Panc1 (cell line): ENCODE results near the gene C1orf56. TPM values are rescaled to one million over a fixed set of nuclear protein-coding genes. Genes with fewer than 3 reads are reported as not detected.

Source experiments
- ATAC-seq: fragments of 200-7000 bp; cut with Tn5 transposase; 2 replicates; pipeline ENCODE4 v1.9.1; 2020; ENCODE audit warnings: mild to moderate bottlenecking, moderate library complexity
- BruUV-seq: library from RNA; stranded (reverse); fragments of 400-500 nt; replicated peaks from 2 replicates; lab custom pipeline; 2021; lab: Mats Ljungman, UMichigan
- CTCF ChIA-PET: fragments of 300-600 bp; sonication (Branson Sonifier 250); formaldehyde crosslinking; loops from one replicate; lab custom pipeline; 2022; ENCODE audit warnings: antibody characterized with exemption; lab: Charles Lee
- POLR2A ChIA-PET: fragments of 300-600 bp; sonication (Branson Sonifier 250); formaldehyde crosslinking; loops from one replicate; lab custom pipeline; 2022; ENCODE audit warnings: antibody characterized with exemption; lab: Charles Lee
- DNase-seq: peaks from one replicate; pipeline ENCODE4 v3.0.0-alpha.2; 2010; ENCODE audit warnings: low read depth, low spot score
- H3K27ac ChIP-seq: 2 replicates; pipeline ENCODE4 v1.5.1; 2011; ENCODE audit warnings: mild to moderate bottlenecking, low read length, inconsistent platforms
- H3K27me3 ChIP-seq: fragments of 200-500 bp; sonication (Bioruptor generic); 2 replicates; pipeline ENCODE4 v1.6.0; 2014; ENCODE audit warnings: low read length, inconsistent platforms; ENCODE audit not compliant: control insufficient read depth, insufficient read depth
- H3K36me3 ChIP-seq: fragments of 200-500 bp; sonication (Bioruptor generic); 2 replicates; pipeline ENCODE4 v1.5.1; 2014; ENCODE audit warnings: inconsistent platforms, mild to moderate bottlenecking, low read length, moderate library complexity; ENCODE audit not compliant: control insufficient read depth, insufficient read depth
- H3K4me1 ChIP-seq: 2 replicates; pipeline ENCODE4 v1.5.1; 2011; ENCODE audit warnings: inconsistent platforms, mild to moderate bottlenecking, low read length, moderate library complexity; ENCODE audit not compliant: control insufficient read depth, insufficient read depth
- H3K4me3 ChIP-seq, 2 experiments: 2 replicates each; pipeline ENCODE4 v1.5.1; 2011 to 2012; ENCODE audit warnings: low read depth in 2 of 2, low read length in 2 of 2, mild to moderate bottlenecking in 2 of 2, inconsistent platforms in 1 of 2, moderate library complexity in 1 of 2
- H3K9me3 ChIP-seq: fragments of 200-500 bp; sonication (Bioruptor generic); 2 replicates; pipeline ENCODE4 v1.5.1; 2014; ENCODE audit warnings: low read depth, mild to moderate bottlenecking, inconsistent platforms, low read length, moderate library complexity; ENCODE audit not compliant: control insufficient read depth, insufficient read depth
- POLR2AphosphoS5 ChIP-seq: IDR thresholded peaks from 2 replicates; pipeline ENCODE4 v1.6.1; 2012; ENCODE audit warnings: mild to moderate bottlenecking, low read depth, low read length, moderate library complexity
- SIN3A ChIP-seq: IDR thresholded peaks from 2 replicates; pipeline ENCODE4 v1.6.1; 2012; ENCODE audit warnings: low read depth, mild to moderate bottlenecking, low read length, moderate library complexity, borderline replicate concordance; ENCODE audit not compliant: insufficient read depth
- TCF7L2 ChIP-seq: IDR thresholded peaks from 2 replicates; pipeline ENCODE4 v1.6.1; 2011; ENCODE audit warnings: mild to moderate bottlenecking, low read depth, low read length, inconsistent platforms
- in situ Hi-C: cut with HindIII; loops from 2 replicates; pipeline ENCODE4 v1.10.0; 2016; ENCODE audit warnings: low sequenced_read_pairs, low pct_unique_long_range_greater_than_20kb
- intact Hi-C: fragments of 100-400 bp; cut with micrococcal nuclease; formaldehyde crosslinking; loops from one replicate; pipeline ENCODE4 v1.10.0; 2022; ENCODE audit not compliant: unreplicated experiment
- total RNA-seq: library from RNA; stranded (reverse); gene quantifications from one replicate; pipeline ENCODE4 v1.2.1, GENCODE V29; 2021; ENCODE audit not compliant: unreplicated experiment
- TF ChIP-seq, protein P1 (sequence below), 2 experiments: IDR thresholded peaks; 2 replicates each; pipeline ENCODE4 v1.6.1; 2011 to 2012; ENCODE audit warnings: low read depth in 2 of 2, control low read depth in 1 of 2, low read length in 1 of 2, mild to moderate bottlenecking in 1 of 2, moderate library complexity in 1 of 2; ENCODE audit not compliant: insufficient read depth in 1 of 2
- TF ChIP-seq, protein P2 (sequence below): fragments of 450-650 bp; IDR thresholded peaks from 2 replicates; pipeline ENCODE4 v1.5.1; 2017; ENCODE audit warnings: mild to moderate bottlenecking

Gene C1orf56
- total RNA-seq, 1 experiment from 2014 or later = 2.7 TPM

- ATAC-seq (no peak), DNase-seq (no peak)
- no TSS peak for BruUV-seq
- Histone ChIP-seq H3K4me1 (0 out of 2 replicates have a peak, but pooled peaks cover 3% of the 10 kb centered on the region), H3K4me3 (no peak overlapping the region), H3K9me3 (no peaks in the 10 kb centered on the region), H3K36me3 (no peaks in the 10 kb centered on the region), H3K27ac (no peak overlapping the region), H3K27me3 (no peaks in the 10 kb centered on the region)
- intact Hi-C loops = no loop called here
- TF ChIP-seq POLR2AphosphoS5 = no peak
- TF ChIP-seq, protein P1, sequence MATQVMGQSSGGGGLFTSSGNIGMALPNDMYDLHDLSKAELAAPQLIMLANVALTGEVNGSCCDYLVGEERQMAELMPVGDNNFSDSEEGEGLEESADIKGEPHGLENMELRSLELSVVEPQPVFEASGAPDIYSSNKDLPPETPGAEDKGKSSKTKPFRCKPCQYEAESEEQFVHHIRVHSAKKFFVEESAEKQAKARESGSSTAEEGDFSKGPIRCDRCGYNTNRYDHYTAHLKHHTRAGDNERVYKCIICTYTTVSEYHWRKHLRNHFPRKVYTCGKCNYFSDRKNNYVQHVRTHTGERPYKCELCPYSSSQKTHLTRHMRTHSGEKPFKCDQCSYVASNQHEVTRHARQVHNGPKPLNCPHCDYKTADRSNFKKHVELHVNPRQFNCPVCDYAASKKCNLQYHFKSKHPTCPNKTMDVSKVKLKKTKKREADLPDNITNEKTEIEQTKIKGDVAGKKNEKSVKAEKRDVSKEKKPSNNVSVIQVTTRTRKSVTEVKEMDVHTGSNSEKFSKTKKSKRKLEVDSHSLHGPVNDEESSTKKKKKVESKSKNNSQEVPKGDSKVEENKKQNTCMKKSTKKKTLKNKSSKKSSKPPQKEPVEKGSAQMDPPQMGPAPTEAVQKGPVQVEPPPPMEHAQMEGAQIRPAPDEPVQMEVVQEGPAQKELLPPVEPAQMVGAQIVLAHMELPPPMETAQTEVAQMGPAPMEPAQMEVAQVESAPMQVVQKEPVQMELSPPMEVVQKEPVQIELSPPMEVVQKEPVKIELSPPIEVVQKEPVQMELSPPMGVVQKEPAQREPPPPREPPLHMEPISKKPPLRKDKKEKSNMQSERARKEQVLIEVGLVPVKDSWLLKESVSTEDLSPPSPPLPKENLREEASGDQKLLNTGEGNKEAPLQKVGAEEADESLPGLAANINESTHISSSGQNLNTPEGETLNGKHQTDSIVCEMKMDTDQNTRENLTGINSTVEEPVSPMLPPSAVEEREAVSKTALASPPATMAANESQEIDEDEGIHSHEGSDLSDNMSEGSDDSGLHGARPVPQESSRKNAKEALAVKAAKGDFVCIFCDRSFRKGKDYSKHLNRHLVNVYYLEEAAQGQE (IDR thresholded peaks at IDR 0.05; ENCODE audit: insufficient read depth in 1 of 2, low read depth in 2 of 2, low read length in 1 of 2) = no peak
- no peak for TF ChIP-seq TCF7L2
- TF ChIP-seq, protein P2, sequence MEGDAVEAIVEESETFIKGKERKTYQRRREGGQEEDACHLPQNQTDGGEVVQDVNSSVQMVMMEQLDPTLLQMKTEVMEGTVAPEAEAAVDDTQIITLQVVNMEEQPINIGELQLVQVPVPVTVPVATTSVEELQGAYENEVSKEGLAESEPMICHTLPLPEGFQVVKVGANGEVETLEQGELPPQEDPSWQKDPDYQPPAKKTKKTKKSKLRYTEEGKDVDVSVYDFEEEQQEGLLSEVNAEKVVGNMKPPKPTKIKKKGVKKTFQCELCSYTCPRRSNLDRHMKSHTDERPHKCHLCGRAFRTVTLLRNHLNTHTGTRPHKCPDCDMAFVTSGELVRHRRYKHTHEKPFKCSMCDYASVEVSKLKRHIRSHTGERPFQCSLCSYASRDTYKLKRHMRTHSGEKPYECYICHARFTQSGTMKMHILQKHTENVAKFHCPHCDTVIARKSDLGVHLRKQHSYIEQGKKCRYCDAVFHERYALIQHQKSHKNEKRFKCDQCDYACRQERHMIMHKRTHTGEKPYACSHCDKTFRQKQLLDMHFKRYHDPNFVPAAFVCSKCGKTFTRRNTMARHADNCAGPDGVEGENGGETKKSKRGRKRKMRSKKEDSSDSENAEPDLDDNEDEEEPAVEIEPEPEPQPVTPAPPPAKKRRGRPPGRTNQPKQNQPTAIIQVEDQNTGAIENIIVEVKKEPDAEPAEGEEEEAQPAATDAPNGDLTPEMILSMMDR = no peak
- no peak for TF ChIP-seq SIN3A
- POLR2A ChIA-PET = no interaction called here
- in situ Hi-C loops = no loop called here
- CTCF ChIA-PET = interaction anchor here (0.7 kb wide), 1 partner anchor 37 kb away, joined by 3 read pairs; the partner anchor contains the start of gene MINDY1
These were observed 4.4 kb upstream of the C1orf56 start for GRCh38 chr1:151043163-151043562.

GRCh38 chr1:151047925-151048644, 534 bp downstream of the C1orf56 start:
- peaks cover 3% of the 10 kb centered on the region; the same call in 1 of the 2 replicates for H3K4me1 ChIP-seq
- no peaks in the 10 kb centered on the region for H3K9me3 ChIP-seq
- intact Hi-C loops (no loop called here), in situ Hi-C loops (no loop called here)
- CTCF ChIA-PET = interaction anchor here (0.5 to 1.5 kb wide), 5 partner anchors 13 to 104 kb away, joined by 3 to 5 read pairs (median 5); partner anchors contain the start of gene MLLT11
- peak overlapping the region; percentile 66 to 88 for H3K4me3 ChIP-seq
- POLR2A ChIA-PET = no interaction called here
- H3K27me3 ChIP-seq = no peaks in the 10 kb centered on the region
- ATAC-seq = peak; percentile 82
- DNase-seq = no peak
- TSS peak; percentile 84 for BruUV-seq
- TF ChIP-seq, protein P1 (IDR thresholded peaks at IDR 0.05; ENCODE audit: insufficient read depth in 1 of 2, low read depth in 2 of 2, low read length in 1 of 2) = 0 out of 4 replicates have a peak, but pooled peaks of 1 of the 2 experiments have one; percentile 4
- TF ChIP-seq SIN3A (0 out of 2 replicates have a peak, but pooled peaks have one; percentile 55), POLR2AphosphoS5 (no peak; the same call in 1 of the 2 replicates), TCF7L2 (peak; percentile 13)
- TF ChIP-seq, protein P2 = peak; percentile 81
- peaks cover 9% of the 10 kb centered on the region for H3K36me3 ChIP-seq
- H3K27ac ChIP-seq = peak overlapping the region; percentile 86
